Central memory CD8-positive, alpha-beta T cell (primary cell): ENCODE measurements around the gene MSH2.
"Not testable (repeated sequence)": the region's sequence is repeated elsewhere in the genome, so short reads cannot be mapped to it uniquely, and the experiment has no call there.

Experiments
- ATAC-seq: fragments of 150-1000 bp; cut with Tn5 transposase; replicated peaks from 2 replicates; pipeline ENCODE4 v1.10.0; 2022; ENCODE audit warnings: mild to moderate bottlenecking, moderate FRiP score, moderate number of reproducible peaks; ENCODE audit not compliant: poor library complexity, severe bottlenecking; ENCODE audit errors: extremely low read depth
- DNase-seq, 2 donors: peaks; one replicate each; pipeline ENCODE4 v3.0.0; 2021; ENCODE audit warnings: low spot score in 2 of 2
- H3K27ac Mint-ChIP-seq: one replicate; pipeline ENCODE4 v1.8.0; 2022; ENCODE audit warnings: low read depth, mild to moderate bottlenecking, moderate library complexity, mixed read lengths
- H3K27me3 Mint-ChIP-seq: one replicate; pipeline ENCODE4 v1.8.0; 2022; ENCODE audit warnings: mixed read lengths
- H3K36me3 Mint-ChIP-seq: one replicate; pipeline ENCODE4 v1.8.0; 2022; ENCODE audit warnings: mild to moderate bottlenecking, moderate library complexity, mixed read lengths; ENCODE audit not compliant: insufficient read depth
- H3K4me1 Mint-ChIP-seq: one replicate; pipeline ENCODE4 v1.8.0; 2022; ENCODE audit warnings: mixed read lengths
- H3K4me3 Mint-ChIP-seq: one replicate; pipeline ENCODE4 v1.8.0; 2022; ENCODE audit warnings: mild to moderate bottlenecking, moderate library complexity, mixed read lengths
- H3K9me3 Mint-ChIP-seq: one replicate; pipeline ENCODE4 v1.8.0; 2022; ENCODE audit warnings: mixed read lengths

MSH2 gene

DNA sequence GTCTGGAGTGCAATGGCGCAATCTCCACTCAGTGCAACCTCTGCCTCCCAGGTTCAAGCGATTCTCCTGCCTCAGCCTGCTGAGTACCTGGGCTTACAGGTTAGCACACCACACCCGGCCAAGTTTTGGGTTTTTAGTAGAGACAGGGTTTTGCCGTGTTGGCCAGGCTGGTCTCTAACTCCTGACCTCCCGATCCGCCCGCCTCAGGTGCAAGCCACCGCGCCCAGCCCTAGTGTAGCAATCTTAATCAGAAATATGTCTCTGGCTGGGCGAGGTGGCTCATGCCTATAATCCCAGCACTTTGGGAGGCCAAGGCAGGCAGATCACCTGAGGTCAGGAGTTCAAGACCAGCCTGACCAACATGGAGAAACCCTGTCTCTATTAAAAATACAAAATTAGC lies 17.7 kb downstream of the MSH2 start:
- H3K27ac Mint-ChIP-seq, H3K4me3 Mint-ChIP-seq, H3K9me3 Mint-ChIP-seq, H3K27me3 Mint-ChIP-seq, DNase-seq, ATAC-seq, H3K4me1 Mint-ChIP-seq: not testable (repeated sequence)
- peaks cover 18% of the 10 kb centered on the region for H3K36me3 Mint-ChIP-seq

DNA sequence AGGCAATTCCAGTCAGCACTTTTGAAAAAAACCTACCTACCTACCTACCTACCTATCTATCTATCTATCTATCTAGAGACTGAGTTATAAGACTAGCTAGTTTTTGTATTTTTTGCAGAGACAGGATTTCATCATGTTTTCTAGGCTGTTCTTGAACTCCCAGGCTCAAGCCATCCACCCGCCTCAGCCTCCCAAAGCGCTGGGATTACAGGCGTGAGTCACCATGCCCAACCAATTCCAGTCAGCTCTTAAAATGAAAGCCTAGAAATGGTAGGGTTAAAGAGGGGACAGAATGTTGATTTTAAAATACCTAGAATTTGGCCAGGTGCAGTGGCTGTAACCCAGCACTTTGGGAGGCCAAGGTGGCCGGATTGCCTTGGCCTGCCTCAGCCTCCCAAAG lies 19.1 kb downstream of the MSH2 start:
- no peak for ATAC-seq
- Mint-ChIP-seq H3K4me3 (no peak overlapping the region), H3K9me3 (no peaks in the 10 kb centered on the region), H3K4me1 (no peaks in the 10 kb centered on the region), H3K27me3 (no peaks in the 10 kb centered on the region), H3K27ac (no peak overlapping the region), H3K36me3 (peaks cover 18% of the 10 kb centered on the region)
- no peak for DNase-seq

DNA sequence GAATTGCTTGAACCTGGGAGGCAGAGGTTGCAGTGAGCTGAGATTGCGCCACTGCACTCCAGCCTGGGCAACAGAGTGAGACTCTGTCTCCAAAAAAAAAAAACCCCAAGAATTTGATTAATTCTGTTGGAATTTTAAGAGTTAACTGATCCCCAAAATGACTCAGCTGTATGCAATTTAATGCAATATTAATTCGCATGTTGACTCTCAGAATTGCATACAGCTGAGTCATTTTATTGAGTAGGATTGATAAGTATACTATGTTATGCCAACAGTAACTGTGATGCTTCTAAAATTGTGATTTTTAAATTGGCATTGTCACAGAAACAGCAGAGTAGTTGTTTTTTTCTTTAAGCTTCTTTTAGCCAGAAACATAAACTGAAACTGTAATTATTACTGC lies 19.6 kb downstream of the MSH2 start:
- Mint-ChIP-seq H3K4me3 (no peak overlapping the region), H3K4me1 (no peaks in the 10 kb centered on the region), H3K36me3 (peaks cover 15% of the 10 kb centered on the region), H3K27me3 (no peaks in the 10 kb centered on the region), H3K27ac (no peak overlapping the region), H3K9me3 (no peaks in the 10 kb centered on the region)
- no peak for ATAC-seq
- no peak for DNase-seq

DNA sequence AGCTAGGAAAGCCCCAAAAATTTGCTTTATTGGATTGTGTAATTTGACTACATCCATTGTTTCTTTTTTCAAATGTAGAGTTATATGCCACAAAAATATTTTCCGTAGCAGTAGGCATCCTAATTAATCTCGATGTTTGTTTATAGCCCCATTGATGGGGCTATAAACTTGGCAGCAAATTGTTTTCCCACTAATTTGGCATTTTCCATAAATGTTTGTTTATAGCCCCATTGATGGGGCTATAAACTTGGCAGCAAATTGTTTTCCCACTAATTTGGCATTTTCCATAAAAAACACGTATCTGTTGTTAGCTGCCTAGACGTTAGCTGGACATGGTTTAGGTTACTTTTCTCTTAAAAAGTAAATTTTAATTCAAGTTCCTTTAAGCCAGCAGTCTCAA lies 23.8 kb downstream of the MSH2 start:
- DNase-seq (no peak), ATAC-seq (no peak)
- Mint-ChIP-seq H3K4me3 (no peak overlapping the region), H3K9me3 (no peaks in the 10 kb centered on the region), H3K27ac (no peak overlapping the region), H3K4me1 (no peaks in the 10 kb centered on the region), H3K27me3 (no peaks in the 10 kb centered on the region), H3K36me3 (peaks cover 28% of the 10 kb centered on the region)

DNA sequence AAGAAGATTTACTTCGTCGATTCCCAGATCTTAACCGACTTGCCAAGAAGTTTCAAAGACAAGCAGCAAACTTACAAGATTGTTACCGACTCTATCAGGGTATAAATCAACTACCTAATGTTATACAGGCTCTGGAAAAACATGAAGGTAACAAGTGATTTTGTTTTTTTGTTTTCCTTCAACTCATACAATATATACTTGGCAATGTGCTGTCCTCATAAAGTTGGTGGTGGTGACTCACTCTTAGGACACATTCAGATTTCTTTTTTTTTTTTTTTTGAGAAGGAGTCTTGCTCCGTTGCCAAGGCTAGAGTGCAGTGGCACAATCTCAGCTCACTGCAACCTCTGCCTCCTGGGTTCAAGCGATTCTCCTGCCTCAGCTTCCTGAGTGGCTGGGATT lies 26.8 kb downstream of the MSH2 start:
- H3K4me3 Mint-ChIP-seq: no peak overlapping the region

DNA sequence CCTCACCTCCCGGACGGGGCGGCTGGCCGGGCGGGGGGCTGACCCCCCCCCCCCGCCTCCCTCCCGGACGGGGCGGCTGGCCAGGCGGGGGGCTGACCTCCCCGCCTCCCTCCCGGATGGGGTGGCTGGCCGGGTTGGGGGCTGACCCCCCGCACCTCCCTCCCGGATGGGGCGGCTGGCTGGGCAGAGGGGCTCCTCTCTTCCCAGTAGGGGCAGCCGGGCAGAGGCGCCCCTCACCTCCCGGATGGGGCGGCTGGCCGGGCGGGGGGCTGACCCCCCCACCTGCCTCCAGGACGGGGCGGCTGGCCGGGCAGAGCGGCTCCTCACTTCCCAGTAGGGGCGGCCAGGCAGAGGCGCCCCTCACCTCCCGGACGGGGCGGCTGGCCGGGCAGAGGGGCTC lies 30.1 kb downstream of the MSH2 start:
- not testable (repeated sequence) for H3K4me1 Mint-ChIP-seq, H3K4me3 Mint-ChIP-seq, ATAC-seq, DNase-seq, H3K27me3 Mint-ChIP-seq, H3K9me3 Mint-ChIP-seq, H3K27ac Mint-ChIP-seq
- peaks cover 22% of the 10 kb centered on the region for H3K36me3 Mint-ChIP-seq

More for the DNA sequence above, 26.8 kb downstream of the MSH2 start:
- ATAC-seq: no peak
- no peak for DNase-seq
- Mint-ChIP-seq H3K27me3 (no peaks in the 10 kb centered on the region), H3K9me3 (no peaks in the 10 kb centered on the region), H3K27ac (no peak overlapping the region), H3K4me1 (no peaks in the 10 kb centered on the region), H3K36me3 (peaks cover 23% of the 10 kb centered on the region)

DNA sequence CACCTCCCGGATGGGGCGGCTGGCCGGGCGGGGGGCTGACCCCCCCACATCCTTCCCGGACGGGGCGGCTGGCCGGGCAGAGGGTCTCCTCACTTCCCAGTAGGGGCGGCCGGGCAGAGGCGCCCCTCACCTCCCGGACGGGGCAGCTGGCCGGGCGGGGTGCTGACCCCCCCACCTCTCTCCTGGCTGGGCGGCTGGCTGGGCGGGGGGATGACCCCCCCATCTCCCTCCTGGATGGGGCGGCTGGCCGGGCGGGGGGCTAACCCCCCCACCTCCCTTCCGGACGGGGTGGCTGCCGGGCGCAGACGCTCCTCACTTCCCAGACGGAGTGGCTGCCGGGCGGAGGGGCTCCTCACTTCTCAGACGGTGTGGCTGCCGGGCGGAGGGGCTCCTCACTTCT lies 30.5 kb downstream of the MSH2 start:
- H3K27me3 Mint-ChIP-seq, H3K9me3 Mint-ChIP-seq, ATAC-seq, H3K27ac Mint-ChIP-seq, H3K4me1 Mint-ChIP-seq, H3K4me3 Mint-ChIP-seq, DNase-seq: not testable (repeated sequence)
- H3K36me3 Mint-ChIP-seq: peaks cover 24% of the 10 kb centered on the region

DNA sequence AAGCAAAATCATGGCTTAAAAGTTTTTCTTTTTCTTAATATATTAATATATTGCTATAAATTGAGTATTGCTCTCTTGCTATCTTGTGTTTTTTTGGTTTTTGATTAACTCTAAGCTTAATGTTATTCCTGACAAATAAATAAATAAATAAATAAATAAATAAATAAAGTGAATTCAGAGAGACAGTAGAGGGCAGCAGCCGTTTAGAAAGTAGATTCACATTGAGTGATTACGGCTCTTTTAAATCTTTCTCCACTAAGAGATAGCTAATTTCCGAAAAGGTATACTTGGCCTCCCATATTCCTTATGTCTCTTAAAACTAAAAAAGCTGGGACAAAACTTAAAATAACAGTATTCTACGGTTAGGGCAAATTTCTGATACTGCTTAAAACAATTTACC lies 34.3 kb downstream of the MSH2 start:
- DNase-seq: no peak

DNA sequence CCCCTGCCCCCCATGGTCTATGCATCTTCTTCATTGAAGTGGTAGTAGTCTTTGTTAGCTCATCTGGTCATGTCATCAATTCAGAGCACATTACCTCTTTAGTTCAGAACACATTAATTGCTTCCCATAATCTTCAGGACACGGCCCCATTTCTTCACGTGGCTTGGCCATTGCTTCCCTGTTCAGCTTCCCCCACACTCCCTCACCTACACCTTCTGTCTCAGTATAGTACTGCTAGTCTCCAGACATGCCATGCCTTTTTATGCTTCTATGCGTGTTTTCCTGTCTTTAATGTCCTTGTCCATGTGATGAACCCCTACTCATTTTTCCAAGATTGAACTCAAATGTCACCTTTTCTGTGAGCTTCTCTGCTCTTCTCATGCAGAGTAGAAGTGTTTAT lies 35.1 kb downstream of the MSH2 start:
- no peaks in the 10 kb centered on the region for H3K9me3 Mint-ChIP-seq
- ATAC-seq (no peak), DNase-seq (no peak)
- H3K27me3 Mint-ChIP-seq: no peaks in the 10 kb centered on the region
- H3K4me3 Mint-ChIP-seq: no peak overlapping the region
- H3K36me3 Mint-ChIP-seq: peaks cover 6% of the 10 kb centered on the region
- no peak overlapping the region for H3K27ac Mint-ChIP-seq
- H3K4me1 Mint-ChIP-seq: no peaks in the 10 kb centered on the region

More for the DNA sequence above, 34.3 kb downstream of the MSH2 start:
- H3K4me3 Mint-ChIP-seq: no peak overlapping the region
- H3K27me3 Mint-ChIP-seq: no peaks in the 10 kb centered on the region
- no peak overlapping the region for H3K27ac Mint-ChIP-seq
- H3K36me3 Mint-ChIP-seq: peaks cover 4% of the 10 kb centered on the region
- no peaks in the 10 kb centered on the region for H3K9me3 Mint-ChIP-seq
- H3K4me1 Mint-ChIP-seq: no peaks in the 10 kb centered on the region
- no peak for ATAC-seq

DNA sequence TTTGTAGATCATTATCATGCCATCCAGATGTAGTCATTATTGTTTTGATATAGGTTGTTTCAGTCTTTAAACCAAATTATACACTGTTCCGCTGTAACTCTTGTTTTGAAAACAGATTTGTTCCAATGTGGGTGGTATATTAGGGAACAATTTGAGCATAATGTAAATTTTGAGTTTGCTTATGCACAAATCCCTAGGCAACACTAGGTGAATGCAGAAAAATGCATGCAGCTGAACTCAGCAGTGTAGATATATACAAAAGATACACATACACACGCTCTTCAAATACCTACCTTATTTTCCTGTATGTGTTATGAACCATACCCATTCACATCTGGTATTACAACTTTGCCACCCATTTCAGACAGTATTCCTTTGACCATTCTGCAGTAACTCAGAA lies 35.8 kb downstream of the MSH2 start:
- H3K27me3 Mint-ChIP-seq: no peaks in the 10 kb centered on the region
- H3K36me3 Mint-ChIP-seq: peaks cover 6% of the 10 kb centered on the region
- ATAC-seq: no peak

DNA sequence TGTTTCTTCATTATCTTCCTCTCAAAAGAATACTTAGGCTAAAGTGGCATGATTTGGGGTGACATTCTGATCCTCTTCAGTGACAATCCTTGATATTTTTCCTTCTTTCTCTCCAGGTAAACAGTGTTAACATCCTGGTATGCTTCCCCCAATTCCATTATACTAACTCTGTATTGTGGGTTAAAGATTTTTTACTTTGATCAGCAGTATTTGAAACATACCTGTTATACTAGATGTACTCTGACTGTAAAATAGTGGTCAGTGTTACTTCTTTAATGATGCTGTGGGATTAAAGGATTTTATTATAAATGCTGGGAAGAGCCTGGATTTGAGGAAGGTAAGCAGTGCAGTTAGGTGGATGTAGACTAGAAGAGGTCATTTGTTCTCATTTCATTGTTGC lies 48.8 kb downstream of the MSH2 start:
- DNase-seq (no peak), ATAC-seq (no peak)
- Mint-ChIP-seq H3K4me3 (no peak overlapping the region), H3K36me3 (peaks cover 12% of the 10 kb centered on the region), H3K27me3 (no peaks in the 10 kb centered on the region), H3K27ac (no peak overlapping the region), H3K9me3 (no peaks in the 10 kb centered on the region), H3K4me1 (no peaks in the 10 kb centered on the region)

More for the DNA sequence above, 35.8 kb downstream of the MSH2 start:
- no peak overlapping the region for H3K4me3 Mint-ChIP-seq
- no peak for DNase-seq
- H3K27ac Mint-ChIP-seq: no peak overlapping the region
- no peaks in the 10 kb centered on the region for H3K9me3 Mint-ChIP-seq
- no peaks in the 10 kb centered on the region for H3K4me1 Mint-ChIP-seq

DNA sequence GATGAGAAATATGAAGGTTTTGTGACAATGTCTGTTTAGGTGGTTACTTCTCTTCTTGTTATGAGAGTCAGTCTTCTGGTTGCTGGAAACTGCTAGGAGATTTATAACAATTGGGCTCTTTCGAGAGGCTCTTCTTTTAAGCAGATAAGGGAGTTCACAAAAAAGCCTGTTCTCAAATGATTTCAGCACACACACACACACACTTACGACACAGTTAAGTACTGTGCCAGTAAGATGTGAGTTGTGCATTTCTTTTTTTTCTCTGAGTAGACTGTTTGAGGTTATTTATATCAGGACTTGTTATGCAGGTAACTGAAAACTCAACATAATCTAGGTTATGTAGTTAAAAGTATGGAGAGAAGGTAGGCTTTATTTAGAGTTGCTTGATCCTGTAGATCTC lies 49.8 kb downstream of the MSH2 start:
- no peaks in the 10 kb centered on the region for H3K27me3 Mint-ChIP-seq
- H3K36me3 Mint-ChIP-seq: peaks cover 14% of the 10 kb centered on the region
- H3K4me3 Mint-ChIP-seq: no peak overlapping the region
- H3K9me3 Mint-ChIP-seq: no peaks in the 10 kb centered on the region
- no peak overlapping the region for H3K27ac Mint-ChIP-seq
- ATAC-seq (no peak), DNase-seq (no peak)
- peaks cover 6% of the 10 kb centered on the region for H3K4me1 Mint-ChIP-seq

DNA sequence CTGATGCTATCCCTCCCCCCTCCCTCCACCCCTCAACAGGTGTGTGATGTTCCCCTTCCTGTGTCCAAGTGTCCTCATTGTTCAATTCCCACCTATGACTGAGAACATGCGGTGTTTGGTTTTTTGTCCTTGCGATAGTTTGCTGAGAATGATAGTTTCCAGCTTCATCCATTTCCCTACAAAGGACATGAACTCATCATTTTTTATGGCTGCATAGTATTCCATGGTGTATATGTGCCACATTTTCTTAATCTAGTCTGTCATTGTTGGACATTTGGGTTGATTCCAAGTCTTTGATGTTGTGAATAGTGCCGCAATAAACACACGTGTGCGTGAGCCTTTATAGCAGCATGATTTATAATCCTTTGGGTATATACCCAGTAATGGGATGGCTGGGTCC lies 51.9 kb downstream of the MSH2 start:
- not testable (repeated sequence) for H3K27me3 Mint-ChIP-seq, H3K4me3 Mint-ChIP-seq, ATAC-seq, H3K27ac Mint-ChIP-seq, DNase-seq, H3K9me3 Mint-ChIP-seq
- Mint-ChIP-seq H3K36me3 (peaks cover 14% of the 10 kb centered on the region), H3K4me1 (peaks cover 16% of the 10 kb centered on the region)

DNA sequence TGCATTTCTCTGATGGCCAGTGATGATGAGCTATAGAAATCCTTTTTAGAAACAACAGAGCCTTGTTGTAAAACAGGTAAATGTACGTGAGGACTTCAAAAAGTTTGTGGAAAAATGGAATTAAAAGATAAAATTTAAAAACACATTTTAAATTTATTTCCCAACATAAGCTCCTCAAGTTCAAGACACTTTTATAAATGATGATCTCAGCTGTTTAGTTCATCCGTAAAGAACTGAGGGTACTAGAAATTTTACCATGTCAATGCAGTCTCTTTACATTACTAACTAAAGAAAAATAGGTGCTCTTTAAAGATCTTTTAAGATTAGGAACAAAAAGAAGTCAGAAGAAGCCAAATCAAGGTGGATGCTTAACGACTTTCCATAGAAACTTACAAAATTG lies 52.5 kb downstream of the MSH2 start:
- DNase-seq: no peak
- no peak overlapping the region for H3K4me3 Mint-ChIP-seq
- no peaks in the 10 kb centered on the region for H3K27me3 Mint-ChIP-seq
- H3K27ac Mint-ChIP-seq: no peak overlapping the region
- peaks cover 16% of the 10 kb centered on the region for H3K4me1 Mint-ChIP-seq
- H3K9me3 Mint-ChIP-seq: no peaks in the 10 kb centered on the region
- ATAC-seq: no peak
- peaks cover 15% of the 10 kb centered on the region for H3K36me3 Mint-ChIP-seq
